ENCODE results near the gene COBLL1. TPM values are rescaled to one million over a fixed set of nuclear protein-coding genes. Genes with fewer than 3 reads are reported as not detected.

COBLL1 gene
- total and polyA plus RNA-seq, 2 of the 4 experiments (the other 2 are of a cell fraction) = 0.79 to 1.1 TPM

- no peak for TF ChIP-seq ELK1 (IDR thresholded peaks at IDR 0.05; ENCODE audit: borderline replicate concordance, low read depth, low read length)
- no peak for TF ChIP-seq MAZ (IDR thresholded peaks at IDR 0.05; ENCODE audit: borderline replicate concordance, low read depth, low read length)
- no peak for TF ChIP-seq BHLHE40 (IDR thresholded peaks at IDR 0.05; ENCODE audit: low read depth, low read length)
- no peak for TF ChIP-seq USF2 (IDR thresholded peaks at IDR 0.05; ENCODE audit: low read depth, low read length)
- Histone ChIP-seq H2BK120ac (ENCODE audit: low read depth, low read length) (no peak overlapping the region), H2AFZ (replicated peaks; ENCODE audit: low read length, poor library complexity) (no peak overlapping the region), H2BK5ac (ENCODE audit: low read depth, low read length, poor library complexity, severe bottlenecking) (no peak overlapping the region), H3K4me1 (ENCODE audit: control insufficient read depth, insufficient read depth, low read length) (no peaks in the 10 kb centered on the region), H3K36me3 (ENCODE audit: control insufficient read depth, insufficient read depth, low read length) (no peaks in the 10 kb centered on the region), H3K4me3 (ENCODE audit: insufficient read depth, low read depth, low read length) (no peak overlapping the region), H2AK9ac (replicated peaks; ENCODE audit: low read depth, low read length, poor library complexity) (no peak overlapping the region), H3K9ac (ENCODE audit: low read depth, low read length) (no peak overlapping the region), H3K79me1 (ENCODE audit: low read depth in 1 of 2, low read length in 2 of 2) (no peaks in the 10 kb centered on the region), H4K91ac (ENCODE audit: insufficient read depth, low read depth, low read length) (no peak overlapping the region), H4K5ac (ENCODE audit: low read depth, low read length) (no peak overlapping the region), H3K14ac (replicated peaks; ENCODE audit: low read depth, low read length) (no peak overlapping the region), H2BK15ac (ENCODE audit: low read depth, low read length) (no peak overlapping the region), H3K27me3 (ENCODE audit: control insufficient read depth, insufficient read depth, low read length) (no peaks in the 10 kb centered on the region), H3K4me2 (ENCODE audit: low read depth, low read length) (no peak overlapping the region), H3K9me1 (ENCODE audit: insufficient read depth, low read length) (no peaks in the 10 kb centered on the region), H2AK5ac (ENCODE audit: low read depth, low read length) (no peak overlapping the region), H3K23ac (ENCODE audit: low read depth, low read length) (no peak overlapping the region), H4K8ac (ENCODE audit: low read depth in 2 of 2, low read length in 2 of 2) (no peak overlapping the region), H4K20me1 (ENCODE audit: insufficient read depth, low read length) (no peaks in the 10 kb centered on the region), H3K4ac (ENCODE audit: low read depth, low read length) (no peak overlapping the region), H3K27ac (ENCODE audit: insufficient read depth, low read length) (no peak overlapping the region), H3K18ac (ENCODE audit: low read depth, low read length) (no peak overlapping the region), H3K56ac (ENCODE audit: extremely low read depth, insufficient read depth, low read length) (no peak overlapping the region), H2BK20ac (ENCODE audit: low read depth, low read length) (no peak overlapping the region), H3K9me3 (ENCODE audit: control insufficient read depth, insufficient read depth, low read length) (no peaks in the 10 kb centered on the region)
- WGBS, 2 experiments (ENCODE audit: extremely low coverage in 2 of 2, insufficient read length in 1 of 2) = no CpG with 5 or more reads among the region's 5 CpGs
- intact Hi-C loops (cut with micrococcal nuclease) = no loop called here
- in situ Hi-C loops (cut with MboI; ENCODE audit: low sequenced_read_pairs) = no loop called here
- CTCF ChIA-PET = no interaction called here
- DNase-seq (no peak), ATAC-seq (ENCODE audit: low read depth) (no peak)
- POLR2A ChIA-PET (ENCODE audit: unreplicated experiment) = no interaction called here
- dilution Hi-C loops (cut with HindIII; ENCODE audit: low sequenced_read_pairs, unreplicated experiment) = no loop called here
- BruUV-seq (replicated peaks) = no TSS peak
Measured at GRCh38 chr2:164823126-164823525, 18.5 kb downstream of the COBLL1 start.
